Breast epithelium (tissue), 3 donors: Measurements from ENCODE around the gene RAMP3.
"Not testable (repeated sequence)": the region's sequence is repeated elsewhere in the genome, so short reads cannot be mapped to it uniquely, and the experiment has no call there.

Source experiments
- CTCF ChIP-seq, 3 donors: fragments of 450-650 bp; IDR thresholded peaks; one replicate each; pipeline ENCODE4 v1.5.1; 2016 to 2017; ENCODE audit warnings: antibody characterized with exemption in 3 of 3, mild to moderate bottlenecking in 3 of 3, moderate library complexity in 3 of 3
- POLR2A ChIP-seq: fragments of 450-650 bp; IDR thresholded peaks from one replicate; pipeline ENCODE4 v1.6.1; 2016; ENCODE audit warnings: antibody characterized with exemption, mild to moderate bottlenecking, moderate library complexity

GRCh38 chr7:45164271-45164670 is 6.7 kb downstream of the RAMP3 start:
- not testable (repeated sequence) for TF ChIP-seq CTCF (IDR thresholded peaks at IDR 0.05); POLR2A
